Measurements from ENCODE around the gene EPO.
"Not testable (repeated sequence)": the region's sequence is repeated elsewhere in the genome, so short reads cannot be mapped to it uniquely, and the experiment has no call there.

The EPO gene

GRCh38 chr7:100683659-100684533 is 36.4 kb upstream of the EPO start:
- DNase-seq = no peak

GRCh38 chr7:100684534-100685042 is 35.7 kb upstream of the EPO start:
- no peak for DNase-seq

- no peak for DNase-seq
Observed at GRCh38 chr7:100685049-100685605, 35.1 kb upstream of the EPO start.

- DNase-seq = no peak
Observed at GRCh38 chr7:100685631-100686145, 34.6 kb upstream of the EPO start.

- no peak for DNase-seq
Observed at GRCh38 chr7:100686201-100686821, 34.0 kb upstream of the EPO start.

- no peak for DNase-seq
Observed at GRCh38 chr7:100686822-100687211, 33.5 kb upstream of the EPO start.

- DNase-seq = no peak
Observed at GRCh38 chr7:100687261-100687660, 33.0 kb upstream of the EPO start.

- no peak for DNase-seq
Observed at GRCh38 chr7:100687751-100688300, 32.4 kb upstream of the EPO start.

- DNase-seq = no peak
Observed at GRCh38 chr7:100688326-100688860, 31.9 kb upstream of the EPO start.

GRCh38 chr7:100689230-100690135 is 30.8 kb upstream of the EPO start:
- no peak for DNase-seq

- DNase-seq = peak; percentile 73
Observed at GRCh38 chr7:100691676-100692577, 28.3 kb upstream of the EPO start.

GRCh38 chr7:100692578-100692961 is 27.7 kb upstream of the EPO start:
- no peak for DNase-seq

GRCh38 chr7:100693312-100694097 is 26.8 kb upstream of the EPO start:
- DNase-seq = no peak

- peak; percentile 67 for DNase-seq
Observed at GRCh38 chr7:100694098-100694745, 26.0 kb upstream of the EPO start, which contains the start of gene GIGYF1. Gene GIGYF1, minus strand, starts transcription at chr7:100694250. Its CDS starts 6,012 bp downstream, at chr7:100688238.

- no peak for DNase-seq
Observed at GRCh38 chr7:100696123-100696521, 24.1 kb upstream of the EPO start.

GRCh38 chr7:100699018-100699417 is 21.2 kb upstream of the EPO start:
- no peak for DNase-seq

- not testable (repeated sequence) for DNase-seq
Observed at GRCh38 chr7:100701089-100701488, 19.2 kb upstream of the EPO start.

GRCh38 chr7:100705320-100705752 is 14.9 kb upstream of the EPO start:
- peak; percentile 59 for DNase-seq

Data from central memory CD4-positive, alpha-beta T cell (primary cell).